NCI-H82 treated with DMSO at 0.1 percent for 48 hours (cell line): Measurements from ENCODE around the gene GDNF.
"Not testable (repeated sequence)": the region's sequence is repeated elsewhere in the genome, so short reads cannot be mapped to it uniquely, and the experiment has no call there.

Source experiments
- DNase-seq: peaks from one replicate; lab custom pipeline; 2025; ENCODE audit not compliant: unreplicated experiment; lab: John Stamatoyannopoulos, UW

GDNF gene

DNA sequence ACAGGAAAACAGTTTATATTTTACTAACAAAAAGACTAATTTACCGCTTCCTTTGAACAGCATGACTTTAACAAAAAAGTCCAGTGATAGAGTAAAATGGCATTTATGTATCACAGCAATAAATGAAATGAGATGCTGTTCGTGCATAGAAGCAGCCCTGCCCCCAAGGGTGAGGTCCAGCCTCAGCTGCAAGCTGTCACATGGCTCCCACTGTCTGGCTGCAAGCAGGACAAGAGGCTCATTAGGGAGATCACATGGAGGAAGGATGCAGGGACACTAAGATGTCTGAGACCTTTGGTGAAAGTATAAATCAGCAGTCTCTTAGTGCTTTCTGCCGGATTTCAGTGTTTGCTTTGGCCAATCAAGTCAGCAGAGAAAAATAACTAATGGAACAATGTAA lies 23.0 kb downstream of the GDNF start:
- no peak for DNase-seq

DNA sequence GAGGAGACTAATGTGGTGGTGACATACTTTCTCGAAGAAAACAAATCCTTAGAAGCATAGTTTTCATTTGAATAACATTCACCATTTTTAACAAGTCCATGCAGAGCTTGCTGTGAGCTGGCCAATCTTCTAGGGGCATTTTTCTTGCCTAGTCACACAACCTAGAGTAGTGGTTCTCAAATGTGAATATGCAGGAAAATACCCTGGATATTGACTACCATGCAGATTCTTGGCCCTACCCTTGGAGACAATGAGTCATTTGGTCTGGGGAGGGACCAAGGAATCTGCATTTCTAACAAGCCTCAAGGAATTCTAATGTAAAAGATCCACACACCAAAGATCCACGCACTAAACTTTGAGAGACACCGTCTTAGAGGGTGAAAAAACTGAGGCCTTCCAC lies 23.5 kb downstream of the GDNF start:
- DNase-seq, result no peak

DNA sequence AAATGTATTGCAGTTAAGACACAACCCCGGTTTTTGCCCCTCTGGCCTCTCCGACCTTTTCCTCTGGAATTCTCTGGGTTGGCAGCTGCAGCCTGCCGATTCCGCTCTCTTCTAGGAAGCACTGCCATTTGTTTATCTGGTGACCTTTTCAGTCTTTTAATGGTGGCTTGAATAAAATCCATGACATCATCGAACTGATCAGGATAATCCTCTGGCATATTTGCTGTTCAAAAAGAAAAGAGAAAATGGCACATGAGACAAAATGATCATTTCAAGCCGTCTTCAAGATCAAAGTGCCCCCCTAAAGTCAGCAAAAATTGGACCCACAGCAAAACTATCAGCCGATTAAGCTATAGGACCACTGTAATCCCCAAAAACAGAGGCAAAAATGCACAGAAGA lies 23.9 kb downstream of the GDNF start:
- DNase-seq, result no peak

DNA sequence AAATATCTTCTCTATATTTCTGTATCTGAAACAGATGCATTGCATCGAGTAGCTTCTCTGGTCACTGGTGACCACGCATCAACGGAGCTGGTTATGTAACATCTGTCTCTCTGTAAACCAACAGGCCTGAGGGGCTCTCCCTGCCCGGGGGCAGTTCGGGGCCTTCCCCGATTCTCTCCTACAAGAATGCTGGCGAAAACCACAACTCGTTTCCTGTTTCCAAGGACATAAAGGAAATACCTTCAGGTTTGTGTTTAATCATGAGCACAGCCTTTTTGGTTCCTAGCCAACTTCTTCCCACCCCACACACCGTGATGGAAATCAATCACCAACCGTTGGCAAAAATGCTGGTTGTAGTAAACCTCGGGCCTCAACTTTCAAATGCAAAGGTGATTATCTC lies 25.1 kb downstream of the GDNF start:
- DNase-seq, result no peak

DNA sequence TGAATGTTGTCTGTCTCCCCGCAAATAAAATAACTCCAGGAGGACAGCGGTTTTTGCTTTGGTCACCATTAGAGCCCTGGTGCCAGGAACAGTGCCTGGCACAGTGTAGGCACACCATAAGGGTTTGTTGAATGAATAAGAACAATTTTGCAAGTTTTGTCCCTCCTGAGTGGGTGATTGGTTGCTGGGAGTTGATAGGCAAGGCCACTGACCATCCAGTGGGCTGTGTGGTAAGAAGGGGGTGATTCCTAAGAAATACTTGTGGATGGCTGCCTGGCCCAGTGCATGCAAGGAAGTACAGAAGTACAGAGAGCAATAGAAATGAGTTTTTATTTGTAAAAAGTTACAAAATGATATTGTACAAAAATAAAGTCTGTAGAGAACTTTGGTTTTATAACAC lies 27.5 kb downstream of the GDNF start:
- no peak for DNase-seq

DNA sequence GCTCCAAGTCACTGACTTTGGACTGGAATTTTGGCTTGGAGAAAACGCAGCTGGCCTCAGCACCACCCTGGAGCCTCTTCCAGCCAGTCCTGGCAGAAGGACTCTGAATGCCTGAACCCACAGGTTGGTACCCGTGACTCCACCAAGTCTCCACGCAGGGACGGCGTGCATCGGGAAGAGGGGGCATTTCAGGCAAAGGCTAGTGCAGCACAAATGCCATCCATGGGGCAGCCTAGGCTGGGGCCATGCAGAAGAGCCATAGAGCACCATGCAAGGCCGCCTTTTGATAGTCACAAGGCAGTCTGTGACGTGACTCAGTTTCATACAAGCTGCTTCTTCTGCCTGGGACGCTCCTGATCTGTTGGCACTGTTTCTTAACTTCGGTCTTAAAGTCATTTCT lies 28.0 kb downstream of the GDNF start:
- no peak for DNase-seq

DNA sequence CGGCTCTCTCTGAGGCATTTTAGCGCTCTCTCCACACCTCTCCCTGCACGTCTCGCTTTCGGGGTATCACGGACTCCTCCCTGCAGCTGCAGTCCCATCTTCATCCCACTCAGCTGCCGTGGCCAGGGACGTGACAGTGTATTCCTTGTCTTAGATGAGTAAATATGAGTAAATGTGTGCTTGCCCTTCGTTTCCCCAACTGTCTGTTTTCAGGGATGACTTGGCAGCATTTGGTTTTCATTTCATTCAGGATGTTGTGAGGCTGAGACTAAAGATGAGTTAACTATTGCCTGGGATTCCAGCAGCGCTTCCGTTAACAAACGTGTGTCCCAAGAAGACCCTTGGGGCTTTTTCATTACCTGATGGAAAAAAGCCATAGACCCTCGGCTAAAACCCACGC lies 29.5 kb downstream of the GDNF start:
- DNase-seq, result no peak

DNA sequence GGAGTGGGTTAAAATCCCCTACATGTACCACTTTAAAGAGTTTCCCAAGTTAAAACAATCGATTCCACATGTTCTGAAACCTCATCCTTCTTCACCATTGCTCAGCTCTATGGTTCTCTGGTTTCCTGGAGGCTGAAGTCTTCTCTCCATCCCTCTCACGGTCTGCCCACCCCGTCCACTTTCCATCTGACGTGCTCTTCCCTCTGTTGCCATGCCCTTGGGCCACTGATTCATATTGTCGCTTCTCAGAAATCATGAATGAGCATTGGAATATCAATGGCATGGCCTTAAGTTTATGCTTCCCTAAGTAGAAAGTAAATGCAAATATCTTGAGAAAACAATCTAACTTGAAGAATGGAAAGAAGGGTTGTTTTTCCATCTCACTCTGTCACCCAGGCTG lies 30.9 kb downstream of the GDNF start:
- no peak for DNase-seq

DNA sequence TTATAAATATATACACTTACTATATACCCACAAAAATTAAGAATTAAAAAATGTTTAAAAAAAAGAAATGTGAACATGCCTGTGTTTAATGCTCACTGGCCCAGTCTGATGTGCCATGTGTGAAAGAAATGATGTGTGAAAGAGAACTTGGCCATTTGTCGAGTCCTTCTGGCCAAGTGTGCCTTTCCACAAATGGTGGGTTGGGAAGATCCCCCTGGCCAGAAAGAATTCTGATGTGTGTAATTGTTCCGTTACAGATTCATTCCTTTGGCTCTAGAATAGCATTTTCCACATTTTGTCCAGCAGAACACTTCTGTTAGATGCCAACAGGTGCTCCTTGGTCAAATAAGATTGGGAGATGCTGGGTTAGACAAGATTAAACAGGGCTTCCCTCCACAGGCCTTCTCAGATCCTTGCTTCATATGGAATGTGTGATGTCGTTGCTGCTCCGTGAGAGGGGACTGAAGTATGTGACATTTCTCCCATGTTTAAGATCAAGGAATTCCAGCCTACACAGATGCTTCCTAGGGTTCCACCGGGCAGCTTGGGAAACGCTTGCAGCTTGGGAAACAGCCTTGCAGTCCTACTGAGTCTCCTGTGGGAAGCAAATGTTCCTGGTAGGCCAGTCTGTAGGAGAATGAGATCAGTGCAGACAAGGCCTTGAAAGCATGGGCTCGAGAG lies 32.1 kb downstream of the GDNF start:
- no peak for DNase-seq

DNA sequence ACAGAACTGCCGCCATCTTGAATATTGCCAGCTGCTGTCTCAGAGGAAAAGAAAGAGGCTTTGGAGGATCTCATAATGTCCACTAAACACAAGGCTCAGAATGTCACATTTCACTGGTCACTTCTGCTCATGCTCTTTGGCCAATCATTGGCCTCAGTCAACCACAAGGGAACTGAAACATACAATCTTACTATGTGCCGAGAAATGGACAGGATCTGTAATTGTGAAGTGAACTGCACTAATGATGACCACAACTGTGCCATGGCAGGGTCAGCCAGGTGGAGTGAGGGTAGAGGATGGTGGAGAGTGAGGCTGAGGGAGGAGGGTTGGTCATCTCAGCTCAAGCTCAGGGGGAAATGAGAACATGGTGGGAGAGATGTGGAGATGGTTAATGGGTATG lies 32.8 kb downstream of the GDNF start:
- no peak for DNase-seq

DNA sequence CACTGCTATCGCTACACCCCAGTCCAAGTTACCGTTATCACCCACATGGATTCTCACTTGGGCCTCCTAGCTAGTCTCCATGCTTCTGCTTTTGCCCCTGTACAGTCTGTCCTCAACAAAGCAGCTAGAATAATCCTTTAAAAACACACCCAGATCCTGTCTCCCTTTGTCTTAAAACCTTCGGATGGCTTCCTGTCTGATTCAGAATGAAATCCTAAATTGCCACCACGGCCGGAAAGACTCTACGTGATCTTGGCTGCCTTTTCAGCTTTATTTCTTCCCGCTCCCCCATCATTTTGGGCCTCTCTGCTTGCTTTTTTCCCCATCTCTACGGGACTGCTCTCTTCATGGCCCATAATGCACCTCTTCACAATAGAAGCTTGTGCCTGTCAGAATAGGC lies 33.4 kb downstream of the GDNF start:
- DNase-seq, result no peak

DNA sequence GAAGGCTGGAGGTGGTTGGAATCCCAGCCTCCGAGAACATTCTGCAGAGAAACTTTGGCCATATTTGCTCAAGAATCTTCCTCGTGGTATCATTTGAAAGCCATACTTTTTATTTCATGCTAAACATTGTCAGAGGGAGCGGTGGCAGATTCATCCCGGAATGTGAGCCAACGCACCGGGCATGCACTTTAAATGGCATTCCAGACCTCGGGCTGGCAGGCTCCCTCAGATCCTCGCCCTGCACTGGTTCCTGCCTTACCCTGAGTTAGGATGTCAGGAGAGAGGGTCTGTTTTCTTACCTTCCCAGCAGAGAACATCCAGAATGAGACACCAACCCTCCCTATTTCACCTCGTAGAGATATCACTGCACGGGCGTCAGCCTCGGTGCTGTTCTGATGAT lies 33.8 kb downstream of the GDNF start:
- no peak for DNase-seq

DNA sequence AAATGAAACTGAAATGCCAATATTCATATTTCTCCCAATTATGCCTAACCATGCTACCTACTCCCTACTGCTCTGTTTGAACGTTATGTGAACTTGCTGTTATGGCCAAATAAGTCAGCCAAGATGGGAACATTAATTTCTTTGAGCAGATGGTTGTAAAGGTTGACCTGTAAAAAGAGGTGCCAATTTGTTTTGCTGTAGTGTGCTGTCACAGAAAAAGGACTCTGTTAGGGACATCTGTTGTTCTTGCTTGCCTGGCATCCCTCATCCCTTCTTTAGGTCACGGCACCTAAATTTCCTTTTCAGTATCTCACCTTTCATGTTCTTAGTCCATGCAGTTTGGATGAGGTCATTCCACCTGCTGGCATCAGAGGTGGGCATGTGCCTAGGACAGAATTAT lies 35.4 kb downstream of the GDNF start:
- DNase-seq, result no peak

DNA sequence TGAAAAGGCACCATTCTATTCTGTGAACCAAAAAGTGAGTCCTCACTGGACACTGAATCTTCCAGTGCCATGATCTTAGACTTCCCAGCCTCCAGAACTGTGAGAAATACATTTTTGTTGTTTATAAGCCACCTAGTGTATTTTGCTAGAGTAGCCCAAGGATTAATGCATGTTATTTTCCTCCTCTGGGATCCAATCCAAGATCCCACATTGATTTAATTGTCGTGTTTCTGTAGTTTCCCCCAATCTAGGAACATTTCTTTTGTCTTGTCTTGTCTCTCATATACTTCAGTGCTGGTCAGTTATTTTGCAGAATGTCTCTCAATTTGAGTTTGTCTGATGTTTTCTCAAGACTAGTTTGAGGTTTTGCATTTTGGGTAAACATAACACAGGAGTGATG lies 36.4 kb downstream of the GDNF start:
- DNase-seq, result no peak

DNA sequence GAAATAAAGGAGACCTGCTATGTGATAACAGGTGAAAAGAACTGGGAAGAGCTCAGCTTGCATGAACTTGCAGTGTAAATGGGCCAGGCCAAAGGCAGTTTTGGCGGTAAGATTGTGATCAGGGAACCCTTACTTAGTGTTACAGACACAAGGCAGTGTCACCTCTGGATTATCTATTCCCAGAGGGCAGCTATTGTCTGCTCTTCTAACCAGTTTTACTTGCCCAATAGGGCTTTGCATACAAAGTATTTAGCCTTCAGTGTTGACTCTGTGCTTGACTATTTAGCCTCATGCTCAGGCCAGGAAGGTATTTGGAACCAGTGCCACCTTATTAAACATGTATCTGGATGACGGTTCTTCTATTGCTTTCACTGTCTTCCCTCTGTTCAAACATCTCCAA lies 38.3 kb downstream of the GDNF start:
- DNase-seq, result no peak

DNA sequence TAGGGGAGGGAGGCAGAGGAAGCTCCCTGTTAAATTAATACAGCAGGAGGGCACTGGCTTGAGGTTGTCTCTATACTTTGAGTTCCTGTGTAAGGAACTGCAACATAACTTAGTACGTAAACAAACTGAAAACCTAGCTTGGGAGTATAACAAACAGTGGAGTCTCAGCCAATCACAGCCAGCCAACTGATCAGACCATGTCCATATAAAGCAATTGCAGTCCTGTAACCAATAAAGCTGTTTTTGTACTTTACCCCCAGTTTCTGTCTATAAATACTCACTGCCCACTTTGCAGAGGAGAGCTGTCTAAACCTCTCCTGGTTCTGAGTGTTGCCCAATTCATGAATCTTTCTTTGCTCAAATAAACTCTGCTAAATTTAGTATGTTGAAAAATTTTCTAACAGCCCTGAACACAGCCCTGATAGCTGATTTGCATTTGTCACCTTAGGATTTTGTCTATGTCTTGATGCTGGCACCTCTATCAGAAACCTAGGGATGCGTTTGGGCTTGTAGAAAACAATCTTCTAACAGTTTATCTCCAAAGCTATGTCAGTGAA lies 39.9 kb downstream of the GDNF start:
- no peak for DNase-seq

DNA sequence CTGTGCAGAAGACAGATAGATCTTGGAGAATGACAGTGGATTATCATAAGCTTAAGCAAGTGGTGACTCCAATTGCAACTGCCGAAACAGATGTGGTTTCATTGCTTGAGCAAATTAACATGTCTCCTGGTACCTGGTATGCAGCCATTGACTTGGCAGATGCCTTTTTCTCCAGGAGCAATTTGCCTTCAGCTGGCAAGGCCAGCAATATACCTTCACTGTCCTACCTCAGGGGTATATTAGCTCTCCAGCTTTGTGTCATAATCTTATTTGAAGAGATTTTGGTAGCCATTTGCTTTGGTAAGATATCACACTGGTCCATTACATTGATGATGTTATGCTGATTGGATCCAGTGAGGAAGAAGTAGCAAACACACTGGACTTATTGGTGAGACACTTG lies 43.4 kb downstream of the GDNF start:
- DNase-seq, result not testable (repeated sequence)

DNA sequence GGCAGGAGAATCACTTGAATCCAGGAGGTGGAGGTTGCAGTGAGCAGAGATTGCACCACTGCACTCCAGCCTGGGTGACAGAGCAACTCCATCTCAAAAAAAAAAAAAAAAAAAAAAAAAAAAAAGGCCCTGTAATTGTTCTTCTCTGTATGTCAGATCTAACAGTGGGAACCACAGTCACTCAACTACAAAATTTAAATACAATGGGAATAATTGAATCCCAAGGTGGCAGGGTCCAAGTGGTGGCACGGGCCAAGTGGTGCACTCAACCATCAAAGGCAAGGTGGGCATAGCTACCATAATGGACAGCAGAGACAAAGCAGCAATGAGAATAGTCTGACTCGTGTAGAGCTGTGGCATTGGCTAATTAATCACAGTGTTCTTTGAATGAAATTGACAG lies 44.5 kb downstream of the GDNF start:
- not testable (repeated sequence) for DNase-seq

DNA sequence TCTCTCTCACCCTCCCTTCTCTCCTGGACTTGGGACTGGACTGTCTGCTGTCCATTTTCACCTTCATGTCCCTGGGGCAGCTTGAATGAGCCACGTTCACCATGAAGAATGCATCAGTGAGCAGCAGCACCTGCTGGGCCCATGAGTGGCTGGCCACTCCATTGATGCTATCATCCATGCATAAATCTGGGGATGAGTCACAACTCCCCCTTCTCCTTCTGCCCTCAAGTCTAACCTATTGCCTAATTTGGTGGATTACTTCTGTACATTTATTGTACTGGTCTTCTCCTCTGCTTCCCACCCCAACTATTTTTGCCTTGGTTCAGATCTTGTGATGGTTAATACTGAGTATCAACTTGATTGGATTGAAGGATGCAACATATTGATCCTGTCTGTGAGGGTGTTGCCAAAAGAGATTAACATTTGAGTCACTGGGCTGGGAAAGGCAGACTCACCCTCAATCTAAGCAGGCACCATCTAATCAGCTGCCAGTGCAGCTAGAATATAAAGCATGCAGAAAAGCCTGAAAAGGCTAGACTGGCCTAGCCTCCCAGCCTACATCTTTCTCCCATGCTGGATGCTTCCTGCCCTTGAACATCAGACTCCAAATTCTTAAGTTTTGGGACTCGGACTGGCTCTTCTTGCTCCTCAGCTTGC lies 46.7 kb downstream of the GDNF start:
- DNase-seq, result no peak

DNA sequence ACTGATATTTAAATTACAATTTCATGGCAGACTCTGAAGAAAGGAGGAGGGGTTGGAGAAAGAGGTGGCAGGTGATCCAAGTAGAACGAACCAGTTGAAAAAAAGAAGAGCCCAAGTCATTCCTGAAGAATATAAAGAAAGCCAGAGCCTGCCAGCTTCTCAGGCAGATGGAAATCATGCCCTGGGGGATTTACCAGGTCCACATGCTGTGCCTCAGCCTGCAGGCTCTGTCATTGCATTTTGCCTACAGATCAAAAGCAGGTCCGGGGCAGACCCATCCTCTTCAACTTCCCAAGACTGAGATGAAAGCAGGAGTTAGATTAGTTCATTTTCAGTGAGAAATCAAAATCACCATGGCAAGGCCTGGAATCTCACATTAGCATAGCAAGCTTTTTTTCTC lies 48.5 kb downstream of the GDNF start:
- DNase-seq, result no peak

DNA sequence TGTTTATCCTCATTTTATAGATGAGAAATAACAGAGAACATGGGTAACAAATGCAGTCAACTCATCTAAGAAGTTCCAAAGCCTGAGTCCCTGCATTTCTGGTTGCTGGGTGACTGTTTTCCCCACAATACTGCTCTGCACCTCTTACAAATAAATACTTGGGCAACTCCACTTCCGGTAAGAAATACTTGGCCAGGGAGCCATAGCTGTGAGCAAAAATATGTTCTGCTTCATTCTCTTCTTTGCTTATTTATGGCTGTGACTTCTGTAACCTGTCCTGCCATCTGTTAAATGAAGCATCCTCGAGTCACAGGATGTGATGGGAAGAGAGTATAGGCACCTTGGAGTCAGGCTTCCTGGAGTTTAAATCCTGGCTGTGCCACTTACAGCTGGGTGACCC lies 49.9 kb downstream of the GDNF start:
- no peak for DNase-seq

DNA sequence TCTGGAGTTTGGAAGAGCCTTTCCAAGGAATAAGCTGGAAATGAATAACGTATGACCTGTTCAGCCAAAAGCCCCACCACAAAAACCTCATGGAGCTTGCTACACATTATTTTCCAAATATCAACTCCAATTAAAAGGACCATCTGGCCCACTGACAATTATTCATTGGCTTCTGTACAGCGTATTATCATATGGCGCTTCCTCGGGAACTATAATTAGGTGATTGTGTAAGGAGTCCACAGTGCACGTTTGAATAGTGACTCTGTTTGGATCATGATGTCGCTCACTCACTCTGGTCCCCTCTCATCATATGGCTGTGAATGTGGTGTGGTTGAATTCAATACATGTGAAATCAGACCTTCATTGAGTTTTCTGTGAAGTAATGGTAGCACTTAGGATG lies 52.1 kb downstream of the GDNF start:
- no peak for DNase-seq
